Measurements from ENCODE around the gene NRXN3. TPM values are rescaled to one million over a fixed set of nuclear protein-coding genes. Genes with fewer than 3 reads are reported as not detected.

The NRXN3 gene
- total and polyA plus RNA-seq, 2 donors (not counting 1 experiment from before 2014, with no cell fraction given): not detected

DNA sequence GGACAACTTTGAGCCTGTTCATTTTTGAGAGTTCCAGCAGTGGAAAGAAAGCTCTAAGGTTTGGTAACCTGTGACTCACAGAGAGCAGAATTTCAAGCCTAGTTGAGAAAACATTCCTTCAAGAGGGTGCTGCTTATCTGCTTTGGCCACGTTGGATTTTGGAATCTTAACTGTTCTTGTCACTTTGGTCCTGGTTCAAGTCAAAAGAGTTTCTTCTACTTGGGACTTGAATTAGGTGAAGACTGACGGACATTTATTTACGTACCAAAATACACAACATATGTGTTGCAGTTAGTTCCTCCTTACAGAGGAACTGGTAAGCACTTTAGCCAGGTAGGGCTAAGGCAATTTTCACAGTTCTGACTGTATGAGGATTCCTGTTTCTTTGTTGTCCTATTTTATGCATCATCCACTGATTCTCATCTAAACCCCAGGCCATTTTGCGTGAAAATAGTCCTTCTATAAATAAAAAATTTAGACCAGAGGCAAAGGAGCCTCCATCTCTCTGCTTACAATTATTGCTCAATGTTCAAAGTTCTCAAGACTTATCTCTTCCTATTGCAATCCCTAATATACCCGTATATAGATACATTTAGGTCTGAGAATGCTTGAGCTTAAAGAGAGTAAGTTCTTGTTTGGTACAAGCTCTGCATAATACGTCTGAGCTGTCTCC, 1460.3 kb downstream of the NRXN3 start:
- no peak for ATAC-seq (ENCODE audit: low read depth)
- Histone ChIP-seq H3K27ac (ENCODE audit: low read length in 2 of 2) (no peak overlapping the region), H3K27me3 (replicated peaks in 1 of 4; ENCODE audit: control extremely low read depth in 1 of 4, control insufficient read depth in 3 of 4, insufficient read depth in 4 of 4, low read length in 3 of 4) (no peaks in the 10 kb centered on the region), H3K4me2 (replicated peaks; ENCODE audit: low read depth, low read length, poor library complexity, severe bottlenecking) (no peak overlapping the region), H3K4me1 (ENCODE audit: control insufficient read depth in 2 of 2, insufficient read depth in 2 of 2, low read length in 2 of 2) (no peaks in the 10 kb centered on the region), H3K79me2 (ENCODE audit: control insufficient read depth, insufficient read depth, low read length) (no peaks in the 10 kb centered on the region), H2AFZ (ENCODE audit: insufficient read depth, low read depth, low read length, poor library complexity, severe bottlenecking) (no peak overlapping the region), H4K20me1 (ENCODE audit: control insufficient read depth, insufficient read depth, low read length, poor library complexity, severe bottlenecking) (no peaks in the 10 kb centered on the region), H3K36me3 (replicated peaks in 1 of 2; ENCODE audit: control extremely low read depth in 1 of 2, control insufficient read depth in 1 of 2, extremely low read depth in 1 of 2, insufficient read depth in 2 of 2, low read length in 1 of 2) (no peaks in the 10 kb centered on the region), H3K9me3 (ENCODE audit: control extremely low read depth in 1 of 3, control insufficient read depth in 2 of 3, insufficient read depth in 1 of 3, low read length in 2 of 3) (peaks cover 0 to 5% (median 0%) of the 10 kb centered on the region in 3 donors), H3K4me3 (ENCODE audit: control extremely low read depth in 1 of 5, extremely low read depth in 1 of 5, insufficient read depth in 1 of 5, low read depth in 2 of 5, low read length in 4 of 5) (no peak overlapping the region), H3K9ac (ENCODE audit: low read length) (no peak overlapping the region)
- WGBS (ENCODE audit: insufficient coverage): no CpG with 5 or more reads among the region's 6 CpGs
- DNase-seq: no peak
- ChIA-PET CTCF (no interaction called here), POLR2A (no interaction called here)
- Mint-ChIP-seq H3K4me1 (no peaks in the 10 kb centered on the region), H3K27ac (no peak overlapping the region), H3K4me3 (no peak overlapping the region), H3K27me3 (no peaks in the 10 kb centered on the region), H3K9me3 (ENCODE audit: insufficient read depth) (peaks cover 2% of the 10 kb centered on the region)
- TF ChIP-seq, protein P1, sequence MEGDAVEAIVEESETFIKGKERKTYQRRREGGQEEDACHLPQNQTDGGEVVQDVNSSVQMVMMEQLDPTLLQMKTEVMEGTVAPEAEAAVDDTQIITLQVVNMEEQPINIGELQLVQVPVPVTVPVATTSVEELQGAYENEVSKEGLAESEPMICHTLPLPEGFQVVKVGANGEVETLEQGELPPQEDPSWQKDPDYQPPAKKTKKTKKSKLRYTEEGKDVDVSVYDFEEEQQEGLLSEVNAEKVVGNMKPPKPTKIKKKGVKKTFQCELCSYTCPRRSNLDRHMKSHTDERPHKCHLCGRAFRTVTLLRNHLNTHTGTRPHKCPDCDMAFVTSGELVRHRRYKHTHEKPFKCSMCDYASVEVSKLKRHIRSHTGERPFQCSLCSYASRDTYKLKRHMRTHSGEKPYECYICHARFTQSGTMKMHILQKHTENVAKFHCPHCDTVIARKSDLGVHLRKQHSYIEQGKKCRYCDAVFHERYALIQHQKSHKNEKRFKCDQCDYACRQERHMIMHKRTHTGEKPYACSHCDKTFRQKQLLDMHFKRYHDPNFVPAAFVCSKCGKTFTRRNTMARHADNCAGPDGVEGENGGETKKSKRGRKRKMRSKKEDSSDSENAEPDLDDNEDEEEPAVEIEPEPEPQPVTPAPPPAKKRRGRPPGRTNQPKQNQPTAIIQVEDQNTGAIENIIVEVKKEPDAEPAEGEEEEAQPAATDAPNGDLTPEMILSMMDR (IDR thresholded peaks at IDR 0.05): no peak
- TF ChIP-seq EZH2 (IDR thresholded peaks at IDR 0.05; ENCODE audit: borderline replicate concordance, insufficient read depth, low read depth, low read length, poor library complexity, severe bottlenecking): no peak
- intact Hi-C loops (cut with micrococcal nuclease): no loop called here

DNA sequence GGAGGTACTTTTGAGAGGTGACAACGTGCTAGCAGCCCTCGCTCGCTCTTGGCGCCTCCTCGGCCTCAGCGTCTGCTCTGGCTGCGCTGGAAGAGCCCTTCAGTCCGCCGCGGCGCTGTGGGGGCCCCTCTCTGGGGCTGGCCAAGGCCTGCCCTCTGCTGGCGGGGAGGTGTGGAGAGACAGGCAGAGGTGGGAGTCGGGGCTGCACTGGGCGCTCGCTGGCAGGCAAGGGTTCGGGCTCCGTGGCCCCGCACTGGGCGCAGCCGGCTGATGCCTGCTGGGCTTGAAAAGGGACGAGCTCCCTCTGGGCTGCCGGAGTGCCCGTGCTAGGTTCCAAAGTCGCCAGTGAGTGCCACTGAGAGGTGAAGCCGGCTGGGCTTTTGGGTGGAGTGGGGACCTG, 1461.1 kb downstream of the NRXN3 start:
- H3K4me2 ChIP-seq (replicated peaks; ENCODE audit: low read depth, low read length, poor library complexity, severe bottlenecking): no peak overlapping the region

More for the DNA sequence above, 1461.1 kb downstream of the NRXN3 start:
- Histone ChIP-seq H3K79me2 (ENCODE audit: control insufficient read depth, insufficient read depth, low read length) (no peaks in the 10 kb centered on the region), H3K9me3 (ENCODE audit: control extremely low read depth in 1 of 3, control insufficient read depth in 2 of 3, insufficient read depth in 1 of 3, low read length in 2 of 3) (peaks cover 0 to 5% (median 0%) of the 10 kb centered on the region in 3 donors), H3K9ac (ENCODE audit: low read length) (no peak overlapping the region), H2AFZ (ENCODE audit: insufficient read depth, low read depth, low read length, poor library complexity, severe bottlenecking) (no peak overlapping the region), H3K27me3 (replicated peaks in 1 of 4; ENCODE audit: control extremely low read depth in 1 of 4, control insufficient read depth in 3 of 4, insufficient read depth in 4 of 4, low read length in 3 of 4) (no peaks in the 10 kb centered on the region), H3K4me1 (ENCODE audit: control insufficient read depth in 2 of 2, insufficient read depth in 2 of 2, low read length in 2 of 2) (no peaks in the 10 kb centered on the region), H3K36me3 (replicated peaks in 1 of 2; ENCODE audit: control extremely low read depth in 1 of 2, control insufficient read depth in 1 of 2, extremely low read depth in 1 of 2, insufficient read depth in 2 of 2, low read length in 1 of 2) (no peaks in the 10 kb centered on the region), H3K4me3 (ENCODE audit: control extremely low read depth in 1 of 5, extremely low read depth in 1 of 5, insufficient read depth in 1 of 5, low read depth in 2 of 5, low read length in 4 of 5) (no peak overlapping the region), H3K27ac (ENCODE audit: low read length in 2 of 2) (no peak overlapping the region), H4K20me1 (ENCODE audit: control insufficient read depth, insufficient read depth, low read length, poor library complexity, severe bottlenecking) (no peaks in the 10 kb centered on the region)
- Mint-ChIP-seq H3K4me3 (no peak overlapping the region), H3K4me1 (no peaks in the 10 kb centered on the region), H3K27ac (no peak overlapping the region), H3K9me3 (ENCODE audit: insufficient read depth) (peaks cover 4% of the 10 kb centered on the region), H3K27me3 (no peaks in the 10 kb centered on the region)
- no peak for ATAC-seq (ENCODE audit: low read depth)
- POLR2A ChIA-PET: no interaction called here
- CTCF ChIA-PET: no interaction called here
- DNase-seq: no peak
- TF ChIP-seq, protein P1 (IDR thresholded peaks at IDR 0.05): no peak
- TF ChIP-seq EZH2 (IDR thresholded peaks at IDR 0.05; ENCODE audit: borderline replicate concordance, insufficient read depth, low read depth, low read length, poor library complexity, severe bottlenecking): no peak
- intact Hi-C loops (cut with micrococcal nuclease): no loop called here
- WGBS (ENCODE audit: insufficient coverage): 96% methylated on average over 21 of the region's 25 CpGs
